ENCODE data around the gene SEMG1.

- TF ChIP-seq CTCF (conservative IDR thresholded peaks at IDR 0.05 in 1 of 2, IDR thresholded peaks at IDR 0.05 in 1 of 2; ENCODE audit: extremely low read depth in 1 of 2, insufficient read depth in 1 of 2, low read depth in 1 of 2, low read length in 2 of 2) (no peak), EZH2 (IDR thresholded peaks at IDR 0.05; ENCODE audit: borderline replicate concordance, low read length) (no peak)
These were observed at the start of gene SEMG1 for GRCh38 chr20:45206725-45207124.
